Measurements from ENCODE around the gene NLRP8.
"Not testable (repeated sequence)": the region's sequence is repeated elsewhere in the genome, so short reads cannot be mapped to it uniquely, and the experiment has no call there.

Gene NLRP8

DNA sequence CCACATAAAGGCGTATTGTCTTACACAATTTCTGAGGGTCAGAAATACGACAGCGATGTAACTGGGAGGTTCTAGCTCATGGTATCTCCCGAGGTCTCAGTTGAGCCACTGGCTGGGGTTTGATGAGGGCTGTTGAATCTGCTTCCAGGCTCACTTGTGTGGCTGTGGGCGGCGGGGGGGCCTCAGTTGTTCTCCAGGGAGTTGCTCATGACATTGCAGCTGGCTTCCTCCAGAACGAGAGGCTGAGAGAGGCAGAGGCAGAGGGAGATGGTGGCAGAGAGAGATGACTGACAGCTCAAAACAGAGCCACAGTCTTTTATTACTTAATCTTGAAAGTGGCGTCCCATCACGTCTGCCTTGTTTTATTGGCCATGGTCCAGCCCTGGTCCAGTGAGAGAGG is 32.8 kb downstream of the NLRP8 start:
- no peak for DNase-seq

- DNase-seq = no peak
Measured at GRCh38 chr19:55985254-55985653, 37.6 kb downstream of the NLRP8 start.

- no peak for DNase-seq
Measured at GRCh38 chr19:55986487-55986886, 38.9 kb downstream of the NLRP8 start, which contains the start of gene NLRP5. Gene NLRP5 (plus strand): TSS chr19:55986775.

GRCh38 chr19:55990831-55991230 is 43.2 kb downstream of the NLRP8 start:
- DNase-seq = no peak

DNA sequence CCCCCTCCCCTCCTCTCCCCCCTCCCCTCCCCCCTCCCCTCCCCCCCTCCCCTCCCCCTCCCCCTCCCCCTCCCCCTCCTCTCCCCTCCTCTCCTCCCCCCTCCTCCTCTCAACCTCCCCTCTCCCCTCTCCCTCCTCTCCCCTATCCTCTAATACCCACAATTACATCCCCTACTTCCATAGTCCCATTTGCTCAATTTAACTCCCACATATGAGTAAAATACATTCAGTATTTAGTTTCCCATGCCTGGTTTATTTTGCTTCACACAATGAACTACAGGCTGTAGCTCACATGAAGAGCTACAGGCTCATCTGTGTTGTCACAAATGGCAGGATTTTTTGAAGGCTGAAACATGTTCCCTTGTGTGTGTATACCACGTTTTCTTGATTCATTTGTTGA is 45.9 kb downstream of the NLRP8 start:
- DNase-seq = no peak

GRCh38 chr19:56014765-56015164 is 67.1 kb downstream of the NLRP8 start:
- DNase-seq = no peak

- DNase-seq = no peak
Measured at GRCh38 chr19:56015756-56016155, 68.1 kb downstream of the NLRP8 start.

GRCh38 chr19:56019325-56019724 is 71.7 kb downstream of the NLRP8 start:
- DNase-seq = not testable (repeated sequence)

DNA sequence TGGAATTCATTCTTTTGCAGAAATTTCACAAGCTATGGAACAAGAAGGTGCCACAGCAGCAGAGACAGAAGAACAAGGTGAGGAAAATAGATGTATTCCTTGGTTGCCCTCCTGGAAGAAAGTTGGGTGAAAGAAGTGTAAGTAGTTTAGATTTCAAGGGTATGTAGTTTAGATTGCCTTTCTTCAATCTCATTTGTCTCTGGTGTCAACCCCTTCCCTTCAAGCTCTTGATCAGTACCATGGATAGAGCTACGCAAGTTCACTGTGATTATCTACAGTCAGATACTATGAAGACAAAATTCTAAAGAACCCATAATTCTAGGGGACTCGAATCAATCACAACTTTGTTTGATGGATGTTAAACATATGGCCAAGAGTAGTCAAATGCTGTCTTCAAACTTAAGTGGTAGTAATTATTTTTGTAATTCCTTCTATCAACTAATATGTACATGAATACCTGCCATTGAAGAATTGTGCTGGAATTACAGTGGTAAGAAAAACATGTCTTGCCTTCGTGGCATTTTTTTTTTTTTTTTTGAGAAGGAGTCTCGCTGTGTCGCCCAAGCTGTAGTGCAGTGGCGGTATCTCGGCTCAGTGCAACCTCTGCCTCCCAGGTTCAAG is 72.8 kb downstream of the NLRP8 start:
- DNase-seq = not testable (repeated sequence)

GRCh38 chr19:56026769-56027168 is 79.1 kb downstream of the NLRP8 start:
- no peak for DNase-seq
